Fibroblast of lung (primary cell): ENCODE results near the gene SSH2.

Source experiments
- EZH2 ChIP-seq: IDR thresholded peaks from 2 replicates; pipeline ENCODE4 v1.5.1; 2012; ENCODE audit warnings: low read length, control low read depth, mild to moderate bottlenecking; ENCODE audit errors: missing control alignments
- TF ChIP-seq, protein P1 (sequence below), 2 donors: IDR thresholded peaks in 1 of 2; conservative IDR thresholded peaks in 1 of 2; 1 replicate in 1 of 2; 2 replicates in 1 of 2; pipeline ENCODE4 v1.5.1; 2011 to 2012; ENCODE audit warnings: low read length in 2 of 2, control low read depth in 1 of 2, inconsistent platforms in 1 of 2, low read depth in 1 of 2, mild to moderate bottlenecking in 1 of 2

DNA sequence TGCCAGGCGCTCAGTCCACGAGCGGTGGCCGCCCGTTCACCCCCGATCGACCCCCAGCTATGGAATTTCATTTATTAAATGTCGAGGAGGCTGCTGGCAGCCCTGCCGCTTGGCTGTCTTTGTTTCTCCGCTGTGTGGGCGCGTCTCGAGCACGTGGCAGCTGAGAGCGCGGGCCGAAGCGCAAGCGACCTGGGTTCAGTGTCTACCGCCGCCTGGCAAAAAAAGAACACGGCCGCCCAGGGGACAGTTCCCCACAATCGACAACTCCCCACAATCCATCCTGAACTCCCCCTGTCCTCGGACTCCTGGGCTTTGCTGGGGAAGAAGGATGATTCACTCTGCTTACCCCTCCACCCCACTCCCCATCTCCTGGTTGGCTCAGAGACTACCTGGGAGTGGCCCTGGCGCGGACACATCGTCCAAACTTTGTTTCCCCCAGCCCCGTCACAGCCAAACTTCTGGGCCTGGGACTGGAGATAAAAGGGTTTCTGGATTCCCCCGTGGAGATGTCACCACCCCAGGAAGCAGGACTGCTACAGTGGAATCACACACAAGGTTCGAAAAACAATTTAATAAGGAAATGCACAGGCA lies 338.8 kb downstream of the SSH2 start:
- TF ChIP-seq, protein P1, sequence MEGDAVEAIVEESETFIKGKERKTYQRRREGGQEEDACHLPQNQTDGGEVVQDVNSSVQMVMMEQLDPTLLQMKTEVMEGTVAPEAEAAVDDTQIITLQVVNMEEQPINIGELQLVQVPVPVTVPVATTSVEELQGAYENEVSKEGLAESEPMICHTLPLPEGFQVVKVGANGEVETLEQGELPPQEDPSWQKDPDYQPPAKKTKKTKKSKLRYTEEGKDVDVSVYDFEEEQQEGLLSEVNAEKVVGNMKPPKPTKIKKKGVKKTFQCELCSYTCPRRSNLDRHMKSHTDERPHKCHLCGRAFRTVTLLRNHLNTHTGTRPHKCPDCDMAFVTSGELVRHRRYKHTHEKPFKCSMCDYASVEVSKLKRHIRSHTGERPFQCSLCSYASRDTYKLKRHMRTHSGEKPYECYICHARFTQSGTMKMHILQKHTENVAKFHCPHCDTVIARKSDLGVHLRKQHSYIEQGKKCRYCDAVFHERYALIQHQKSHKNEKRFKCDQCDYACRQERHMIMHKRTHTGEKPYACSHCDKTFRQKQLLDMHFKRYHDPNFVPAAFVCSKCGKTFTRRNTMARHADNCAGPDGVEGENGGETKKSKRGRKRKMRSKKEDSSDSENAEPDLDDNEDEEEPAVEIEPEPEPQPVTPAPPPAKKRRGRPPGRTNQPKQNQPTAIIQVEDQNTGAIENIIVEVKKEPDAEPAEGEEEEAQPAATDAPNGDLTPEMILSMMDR (conservative IDR thresholded peaks at IDR 0.05 in 1 of 2, IDR thresholded peaks at IDR 0.05 in 1 of 2; ENCODE audit: low read depth in 1 of 2, low read length in 2 of 2), result no peak
- TF ChIP-seq EZH2, result no peak
